Osteocyte (in vitro differentiated cells): Measurements from ENCODE around the gene PIGW. TPM values are rescaled to one million over a fixed set of nuclear protein-coding genes. Genes with fewer than 3 reads are reported as not detected.

ENCODE experiments used
- DNase-seq: peaks from one replicate; pipeline ENCODE4 v3.0.0; 2021; ENCODE audit warnings: mixed read lengths; ENCODE audit not compliant: unreplicated experiment; ENCODE audit errors: extremely low spot score
- H3K27ac Mint-ChIP-seq: one replicate; pipeline ENCODE4 v1.8.0; 2021; ENCODE audit warnings: mild to moderate bottlenecking, mixed read lengths; ENCODE audit not compliant: unreplicated experiment
- H3K27me3 Mint-ChIP-seq: one replicate; pipeline ENCODE4 v1.8.0; 2021; ENCODE audit warnings: mixed read lengths; ENCODE audit not compliant: unreplicated experiment
- H3K36me3 Mint-ChIP-seq: one replicate; pipeline ENCODE4 v1.8.0; 2021; ENCODE audit warnings: mixed read lengths; ENCODE audit not compliant: unreplicated experiment
- H3K4me1 Mint-ChIP-seq: one replicate; pipeline ENCODE4 v1.8.0; 2021; ENCODE audit warnings: mixed read lengths; ENCODE audit not compliant: unreplicated experiment
- H3K4me3 Mint-ChIP-seq: one replicate; pipeline ENCODE4 v1.8.0; 2021; ENCODE audit warnings: mild to moderate bottlenecking, moderate library complexity, mixed read lengths; ENCODE audit not compliant: unreplicated experiment
- H3K9me3 Mint-ChIP-seq: one replicate; pipeline ENCODE4 v1.8.0; 2021; ENCODE audit warnings: mixed read lengths; ENCODE audit not compliant: unreplicated experiment
- CTCF ChIP-seq: fragments of 200-600 bp; sonication (generic); IDR thresholded peaks from 2 replicates; pipeline ENCODE4 v1.5.0; 2021; ENCODE audit warnings: antibody characterized with exemption, mild to moderate bottlenecking, moderate library complexity
- total RNA-seq: library from RNA; stranded (reverse); gene quantifications from 2 replicates; pipeline ENCODE4 v1.2.1, GENCODE V29; 2021

PIGW gene
- total RNA-seq, 1 donor from 2014 or later: 9.7 TPM

GRCh38 chr17:36540696-36541095, 5.9 kb downstream of the PIGW start:
- TF ChIP-seq CTCF: no peak
- Mint-ChIP-seq H3K36me3 (peaks cover 8% of the 10 kb centered on the region), H3K4me3 (no peak overlapping the region), H3K27me3 (no peaks in the 10 kb centered on the region), H3K4me1 (peaks cover 18% of the 10 kb centered on the region), H3K9me3 (no peaks in the 10 kb centered on the region), H3K27ac (no peak overlapping the region)
- no peak for DNase-seq

- H3K4me1 Mint-ChIP-seq: peaks cover 28% of the 10 kb centered on the region
- peak overlapping the region; percentile 10 for H3K4me3 Mint-ChIP-seq
- H3K9me3 Mint-ChIP-seq: no peaks in the 10 kb centered on the region
- peaks cover 10% of the 10 kb centered on the region for H3K36me3 Mint-ChIP-seq
- TF ChIP-seq CTCF: no peak
- H3K27ac Mint-ChIP-seq: no peak overlapping the region
- H3K27me3 Mint-ChIP-seq: no peaks in the 10 kb centered on the region
- no peak for DNase-seq
These were observed 8.0 kb downstream of the PIGW start for GRCh38 chr17:36542755-36543154.

- H3K4me1 Mint-ChIP-seq: peaks cover 39% of the 10 kb centered on the region
- H3K36me3 Mint-ChIP-seq: peaks cover 7% of the 10 kb centered on the region
- no peak for DNase-seq
- TF ChIP-seq CTCF: peak; percentile 16
- peak overlapping the region; percentile 99 for H3K27ac Mint-ChIP-seq
- H3K4me3 Mint-ChIP-seq: peak overlapping the region; percentile 89
- H3K9me3 Mint-ChIP-seq: no peaks in the 10 kb centered on the region
- H3K27me3 Mint-ChIP-seq: no peaks in the 10 kb centered on the region
These were observed 9.2 kb downstream of the PIGW start for GRCh38 chr17:36544044-36544306.

GRCh38 chr17:36544307-36545076, 9.7 kb downstream of the PIGW start, which contains the start of gene GGNBP2:
GGNBP2 (plus strand) TSS chr17:36544919; CDS start chr17:36545725, 806 bp downstream.
- Mint-ChIP-seq H3K27ac (peak within 1 kb of the TSS; percentile 99), H3K9me3 (no peaks in the 10 kb centered on the region), H3K4me1 (peaks cover 43% of the 10 kb centered on the region), H3K36me3 (peaks cover 7% of the 10 kb centered on the region), H3K27me3 (no peaks in the 10 kb centered on the region), H3K4me3 (peak within 1 kb of the TSS; percentile 89)
- TF ChIP-seq CTCF: no peak
- DNase-seq: peak; percentile 98

- H3K9me3 Mint-ChIP-seq: no peaks in the 10 kb centered on the region
- H3K4me1 Mint-ChIP-seq: peaks cover 43% of the 10 kb centered on the region
- H3K36me3 Mint-ChIP-seq: peaks cover 8% of the 10 kb centered on the region
- H3K4me3 Mint-ChIP-seq: peak overlapping the region; percentile 89
- TF ChIP-seq CTCF: no peak
- no peak for DNase-seq
- H3K27me3 Mint-ChIP-seq: no peaks in the 10 kb centered on the region
- H3K27ac Mint-ChIP-seq: peak overlapping the region; percentile 99
These were observed 10.3 kb downstream of the PIGW start for GRCh38 chr17:36545077-36545464.
